KMS-11 (cell line): ENCODE measurements around the gene SNX10.
A peak's percentile ranks its signal among the peaks of the same experiment; 100 is the strongest.

Experiments
- H2AFZ ChIP-seq: fragments of 200-600 bp; sonication (generic); 2 replicates; pipeline ENCODE4 v1.6.1; 2016; ENCODE audit warnings: antibody characterized with exemption, mixed run types, low read depth
- H3K27ac ChIP-seq: fragments of 200-600 bp; sonication (generic); 2 replicates; pipeline ENCODE4 v1.6.1; 2016; ENCODE audit warnings: mild to moderate bottlenecking, mixed run types
- H3K27me3 ChIP-seq: fragments of 200-600 bp; sonication (generic); 2 replicates; pipeline ENCODE4 v1.6.1; 2017; ENCODE audit warnings: mild to moderate bottlenecking, low read depth, mixed run types, moderate library complexity; ENCODE audit not compliant: insufficient read depth
- H3K36me3 ChIP-seq: fragments of 200-600 bp; sonication (generic); 2 replicates; pipeline ENCODE4 v1.6.1; 2017; ENCODE audit warnings: mild to moderate bottlenecking, mixed run types; ENCODE audit not compliant: insufficient read depth
- H3K4me1 ChIP-seq: fragments of 200-600 bp; sonication (generic); 2 replicates; pipeline ENCODE4 v1.6.1; 2016; ENCODE audit warnings: mild to moderate bottlenecking, low read depth, mixed run types; ENCODE audit not compliant: poor library complexity, severe bottlenecking
- H3K4me2 ChIP-seq: fragments of 200-600 bp; sonication (generic); 2 replicates; pipeline ENCODE4 v1.7.0; 2016; ENCODE audit warnings: mild to moderate bottlenecking, mixed run types
- H3K4me3 ChIP-seq: fragments of 200-600 bp; sonication (generic); IDR thresholded peaks from 2 replicates; pipeline ENCODE4 v1.6.1; 2017; ENCODE audit warnings: low read depth, low read length, mixed read lengths; ENCODE audit not compliant: insufficient read depth
- H3K79me2 ChIP-seq: fragments of 200-600 bp; sonication (generic); 2 replicates; pipeline ENCODE4 v1.6.1; 2016; ENCODE audit warnings: low read depth, mixed run types; ENCODE audit not compliant: insufficient read depth
- H3K9ac ChIP-seq: fragments of 200-600 bp; sonication (generic); 2 replicates; pipeline ENCODE4 v1.6.1; 2016; ENCODE audit warnings: mild to moderate bottlenecking, mixed run types
- H4K20me1 ChIP-seq: fragments of 200-600 bp; sonication (generic); 2 replicates; pipeline ENCODE4 v1.6.1; 2016; ENCODE audit warnings: mild to moderate bottlenecking, mixed run types; ENCODE audit not compliant: insufficient read depth
- TF ChIP-seq, protein P1 (sequence below): fragments of 200-600 bp; sonication (generic); conservative IDR thresholded peaks from 2 replicates; pipeline ENCODE4 v1.6.1; 2017; ENCODE audit warnings: low read depth, mild to moderate bottlenecking, antibody characterized with exemption, low read length, moderate library complexity, mixed read lengths

The SNX10 gene

DNA sequence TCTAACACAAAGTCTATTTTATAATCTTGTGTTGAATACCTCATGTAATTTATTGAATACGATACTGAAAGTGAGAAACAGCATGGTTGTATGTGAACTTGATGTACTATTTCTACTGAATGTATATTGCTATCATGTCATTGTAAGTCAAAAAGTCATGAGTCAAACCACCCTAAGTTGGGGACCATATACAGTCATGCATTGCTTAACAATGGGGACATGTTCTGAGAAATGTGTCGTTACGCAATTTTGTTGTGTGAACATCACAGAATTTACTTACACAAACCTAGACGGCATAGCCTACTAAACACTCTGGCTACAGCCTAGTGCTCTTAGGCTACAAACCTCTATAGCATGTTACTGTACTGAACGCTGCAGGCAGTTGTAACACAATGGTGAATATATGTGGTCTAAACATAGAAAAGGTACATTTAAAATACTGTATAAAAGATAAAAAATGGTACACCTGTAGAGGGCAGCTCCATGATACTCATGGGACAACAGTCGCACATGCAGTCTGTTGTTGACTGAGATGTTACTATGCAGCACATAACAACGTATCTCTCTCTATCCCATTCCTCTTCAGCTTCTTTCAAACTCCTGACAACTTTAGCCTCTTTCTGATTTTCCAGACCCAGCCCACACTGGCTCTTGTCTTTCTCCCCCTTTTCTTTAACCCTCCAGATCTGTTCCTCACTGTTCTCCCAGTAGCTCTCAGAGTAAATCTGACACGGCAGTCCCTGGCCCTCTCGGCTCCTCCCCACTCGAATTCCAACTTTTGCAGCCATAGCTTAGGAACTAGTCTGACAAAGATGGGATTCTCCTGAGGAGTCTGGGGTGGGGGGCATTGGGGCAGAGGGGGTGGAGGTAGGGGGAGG lies 90.1 kb downstream of the SNX10 start:
- H3K27ac ChIP-seq, result no peak overlapping the region
- no peak overlapping the region for H3K4me3 ChIP-seq
- H3K79me2 ChIP-seq, result no peaks in the 10 kb centered on the region
- TF ChIP-seq, protein P1, sequence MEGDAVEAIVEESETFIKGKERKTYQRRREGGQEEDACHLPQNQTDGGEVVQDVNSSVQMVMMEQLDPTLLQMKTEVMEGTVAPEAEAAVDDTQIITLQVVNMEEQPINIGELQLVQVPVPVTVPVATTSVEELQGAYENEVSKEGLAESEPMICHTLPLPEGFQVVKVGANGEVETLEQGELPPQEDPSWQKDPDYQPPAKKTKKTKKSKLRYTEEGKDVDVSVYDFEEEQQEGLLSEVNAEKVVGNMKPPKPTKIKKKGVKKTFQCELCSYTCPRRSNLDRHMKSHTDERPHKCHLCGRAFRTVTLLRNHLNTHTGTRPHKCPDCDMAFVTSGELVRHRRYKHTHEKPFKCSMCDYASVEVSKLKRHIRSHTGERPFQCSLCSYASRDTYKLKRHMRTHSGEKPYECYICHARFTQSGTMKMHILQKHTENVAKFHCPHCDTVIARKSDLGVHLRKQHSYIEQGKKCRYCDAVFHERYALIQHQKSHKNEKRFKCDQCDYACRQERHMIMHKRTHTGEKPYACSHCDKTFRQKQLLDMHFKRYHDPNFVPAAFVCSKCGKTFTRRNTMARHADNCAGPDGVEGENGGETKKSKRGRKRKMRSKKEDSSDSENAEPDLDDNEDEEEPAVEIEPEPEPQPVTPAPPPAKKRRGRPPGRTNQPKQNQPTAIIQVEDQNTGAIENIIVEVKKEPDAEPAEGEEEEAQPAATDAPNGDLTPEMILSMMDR, result no peak
- no peaks in the 10 kb centered on the region for H3K36me3 ChIP-seq
- H4K20me1 ChIP-seq, result no peaks in the 10 kb centered on the region
- H3K4me1 ChIP-seq, result peaks cover 4% of the 10 kb centered on the region
- no peak overlapping the region for H3K4me2 ChIP-seq
- H2AFZ ChIP-seq, result no peak overlapping the region
- no peak overlapping the region for H3K9ac ChIP-seq
- H3K27me3 ChIP-seq, result peaks cover 8% of the 10 kb centered on the region; the same call in 1 of the 2 replicates

DNA sequence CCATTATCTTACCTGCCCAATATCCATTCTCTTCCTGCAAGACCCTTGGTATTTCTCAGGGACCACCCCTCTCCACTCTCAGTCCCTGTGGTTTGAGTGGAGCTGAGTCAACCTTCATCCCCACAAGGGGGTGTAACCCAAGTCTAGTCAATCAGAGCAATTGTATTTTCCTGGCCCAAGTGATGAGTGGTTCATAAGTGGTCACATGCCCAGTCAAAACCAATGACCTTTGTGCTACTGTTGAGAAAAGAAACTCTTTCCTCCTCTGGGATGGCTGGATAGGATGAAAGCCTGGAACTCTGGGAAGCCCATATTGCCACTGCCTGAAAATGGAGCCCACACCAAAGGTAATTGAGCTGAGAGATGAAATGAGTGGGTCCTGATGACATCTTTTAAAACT lies 93.6 kb downstream of the SNX10 start:
- Histone ChIP-seq H3K36me3 (no peaks in the 10 kb centered on the region), H3K4me1 (peaks cover 18% of the 10 kb centered on the region), H4K20me1 (no peaks in the 10 kb centered on the region), H3K27me3 (peaks cover 31% of the 10 kb centered on the region; the same call in 1 of the 2 replicates), H3K79me2 (no peaks in the 10 kb centered on the region), H3K4me2 (no peak overlapping the region), H3K27ac (no peak overlapping the region), H3K4me3 (no peak overlapping the region), H2AFZ (no peak overlapping the region), H3K9ac (no peak overlapping the region)
- TF ChIP-seq, protein P1, result no peak

GRCh38 chr7:26387731-26388130 lies 96.1 kb downstream of the SNX10 start:
- peaks cover 18% of the 10 kb centered on the region for H3K4me1 ChIP-seq
- H3K79me2 ChIP-seq, result no peaks in the 10 kb centered on the region
- H3K27me3 ChIP-seq, result peaks cover 36% of the 10 kb centered on the region; the same call in 1 of the 2 replicates

DNA sequence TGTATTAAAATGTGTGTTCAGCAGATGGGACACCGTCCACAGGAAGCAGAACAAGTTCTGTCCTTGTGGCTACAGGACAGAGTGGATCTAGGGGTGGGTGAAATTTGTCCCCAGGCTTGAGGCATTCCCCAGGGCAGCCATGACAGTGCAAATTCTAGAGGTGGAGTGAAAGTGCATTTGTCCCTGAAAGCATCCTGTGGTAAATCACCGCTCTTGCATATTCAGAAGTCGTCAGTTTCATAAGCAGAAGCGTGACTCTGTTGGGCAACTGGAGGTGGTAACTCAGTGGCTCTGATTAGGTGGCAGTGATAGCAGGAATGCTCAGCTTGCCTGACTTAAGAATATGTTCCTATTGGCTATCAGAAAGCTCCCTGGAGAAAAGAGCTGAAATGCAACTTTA lies 96.6 kb downstream of the SNX10 start:
- Histone ChIP-seq H3K27me3 (peaks cover 36% of the 10 kb centered on the region; the same call in 1 of the 2 replicates), H2AFZ (no peak overlapping the region)
- TF ChIP-seq, protein P1, result no peak

More at GRCh38 chr7:26387731-26388130, 96.1 kb downstream of the SNX10 start:
- Histone ChIP-seq H4K20me1 (no peaks in the 10 kb centered on the region), H3K36me3 (no peaks in the 10 kb centered on the region), H2AFZ (no peak overlapping the region), H3K27ac (no peak overlapping the region), H3K4me3 (no peak overlapping the region), H3K4me2 (peak overlapping the region; percentile 47), H3K9ac (no peak overlapping the region)
- TF ChIP-seq, protein P1, result no peak

More for the DNA sequence above, 96.6 kb downstream of the SNX10 start:
- Histone ChIP-seq H4K20me1 (no peaks in the 10 kb centered on the region), H3K4me2 (peak overlapping the region; percentile 47), H3K4me3 (no peak overlapping the region), H3K9ac (no peak overlapping the region), H3K27ac (no peak overlapping the region), H3K4me1 (peaks cover 18% of the 10 kb centered on the region), H3K79me2 (no peaks in the 10 kb centered on the region), H3K36me3 (no peaks in the 10 kb centered on the region)
